Endodermal cell (in vitro differentiated cells): Measurements from ENCODE around the gene FAM177B. TPM values are rescaled to one million over a fixed set of nuclear protein-coding genes. Genes with fewer than 3 reads are reported as not detected.
"Not testable (repeated sequence)": the region's sequence is repeated elsewhere in the genome, so short reads cannot be mapped to it uniquely, and the experiment has no call there.

Source experiments
- DNase-seq: peaks from one replicate; pipeline ENCODE4 v3.0.0-alpha.2; 2017
- H3K27ac ChIP-seq: 2 replicates; pipeline ENCODE4 v1.5.1; 2013; ENCODE audit warnings: mild to moderate bottlenecking, low read depth, low read length, moderate library complexity
- H3K27me3 ChIP-seq: 2 replicates; pipeline ENCODE4 v1.6.1; 2013; ENCODE audit warnings: mild to moderate bottlenecking, low read length, moderate library complexity; ENCODE audit not compliant: insufficient read depth, control insufficient read depth, poor library complexity, severe bottlenecking
- H3K36me3 ChIP-seq: 2 replicates; pipeline ENCODE4 v1.7.0; 2013; ENCODE audit warnings: mild to moderate bottlenecking, low read length, moderate library complexity; ENCODE audit not compliant: control insufficient read depth, insufficient read depth
- H3K4me1 ChIP-seq: one replicate; pipeline ENCODE4 v1.7.0; 2013; ENCODE audit warnings: low read length; ENCODE audit not compliant: control insufficient read depth, insufficient read depth
- H3K4me3 ChIP-seq: 2 replicates; pipeline ENCODE4 v1.5.1; 2013; ENCODE audit warnings: mild to moderate bottlenecking, low read length, moderate library complexity
- H3K9ac ChIP-seq: 2 replicates; pipeline ENCODE4 v1.6.1; 2013; ENCODE audit warnings: mild to moderate bottlenecking, low read length, moderate library complexity; ENCODE audit not compliant: poor library complexity, severe bottlenecking; ENCODE audit errors: extremely low read depth
- H3K9me3 ChIP-seq: 2 replicates; pipeline ENCODE4 v1.6.1; 2013; ENCODE audit warnings: mild to moderate bottlenecking, low read length, moderate library complexity; ENCODE audit not compliant: control insufficient read depth
- H3K27ac Mint-ChIP-seq: 2 replicates; pipeline ENCODE4 v1.8.0; 2020; ENCODE audit warnings: mixed read lengths
- H3K27me3 Mint-ChIP-seq: 2 replicates; pipeline ENCODE4 v1.8.0; 2021; ENCODE audit warnings: mild to moderate bottlenecking, mixed read lengths; ENCODE audit not compliant: insufficient read depth
- H3K36me3 Mint-ChIP-seq: 2 replicates; pipeline ENCODE4 v1.8.0; 2020; ENCODE audit warnings: low read depth, mixed read lengths
- H3K4me1 Mint-ChIP-seq: 2 replicates; pipeline ENCODE4 v1.8.0; 2020; ENCODE audit warnings: mixed read lengths
- H3K4me3 Mint-ChIP-seq: 2 replicates; pipeline ENCODE4 v1.8.0; 2020; ENCODE audit warnings: mild to moderate bottlenecking, moderate library complexity, mixed read lengths
- H3K9me3 Mint-ChIP-seq: 2 replicates; pipeline ENCODE4 v1.8.0; 2020; ENCODE audit warnings: mild to moderate bottlenecking, mixed read lengths
- WGBS, 2 experiments: methylation state at CpG; one replicate each; pipeline versions ENCODE4 v1.1.5 to v1.1.7; 2013; ENCODE audit warnings: missing lambda C conversion rate in 2 of 2, mixed read lengths in 1 of 2; ENCODE audit not compliant: insufficient coverage in 1 of 2, insufficient read length in 1 of 2; 5-methylcytosine and 5-hydroxymethylcytosine counted together
- total RNA-seq, 2 donors: library from RNA; stranded (reverse); fragmentation: NEBNext Ultra II Directional in 1 of 2; extraction: Animal tissue kit (Norgen Biotek cat#: 25700) in 1 of 2; gene quantifications; 2 replicates in 1 of 2; 3 replicates in 1 of 2; pipeline ENCODE4 v1.2.1, GENCODE V29; 2021
- TF ChIP-seq, protein P1 (sequence below): fragments of 200-600 bp; sonication (generic); conservative IDR thresholded peaks from 2 replicates; pipeline ENCODE4 v1.5.0; 2021; ENCODE audit warnings: antibody characterized with exemption, mild to moderate bottlenecking

FAM177B gene
- total RNA-seq, 2 donors from 2014 or later: not detected

DNA sequence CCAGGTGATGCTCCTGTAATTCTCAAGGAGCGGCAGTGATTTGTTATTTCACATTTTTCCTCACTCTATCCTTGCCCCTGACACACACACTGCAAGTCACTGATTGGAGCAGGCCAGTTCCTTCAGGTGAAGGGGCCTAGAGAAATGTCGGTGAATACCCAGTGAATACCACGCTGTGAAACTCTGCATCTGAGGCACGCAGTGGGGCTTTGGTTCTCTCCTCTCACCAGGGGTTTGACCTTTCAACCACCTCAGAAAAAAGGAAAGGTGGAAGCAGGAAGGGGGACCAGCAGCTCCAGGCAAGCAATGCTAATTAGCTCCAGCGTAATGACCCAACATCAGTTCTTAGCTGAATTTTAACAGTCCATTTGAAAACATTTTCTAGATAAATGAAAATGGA, 532 bp upstream of the FAM177B start:
- Mint-ChIP-seq H3K27me3 (no peaks in the 10 kb centered on the region), H3K27ac (peak overlapping the region; percentile 28), H3K4me1 (peaks cover 5% of the 10 kb centered on the region), H3K4me3 (no peak overlapping the region), H3K9me3 (no peaks in the 10 kb centered on the region), H3K36me3 (peaks cover 19% of the 10 kb centered on the region)
- peaks cover 27% of the 10 kb centered on the region for H3K36me3 ChIP-seq
- H3K4me1 ChIP-seq: no peaks in the 10 kb centered on the region
- no peaks in the 10 kb centered on the region for H3K9me3 ChIP-seq
- H3K27me3 ChIP-seq: no peaks in the 10 kb centered on the region
- H3K9ac ChIP-seq: no peak overlapping the region
- H3K27ac ChIP-seq: no peak overlapping the region
- H3K4me3 ChIP-seq: no peak overlapping the region
- TF ChIP-seq, protein P1, sequence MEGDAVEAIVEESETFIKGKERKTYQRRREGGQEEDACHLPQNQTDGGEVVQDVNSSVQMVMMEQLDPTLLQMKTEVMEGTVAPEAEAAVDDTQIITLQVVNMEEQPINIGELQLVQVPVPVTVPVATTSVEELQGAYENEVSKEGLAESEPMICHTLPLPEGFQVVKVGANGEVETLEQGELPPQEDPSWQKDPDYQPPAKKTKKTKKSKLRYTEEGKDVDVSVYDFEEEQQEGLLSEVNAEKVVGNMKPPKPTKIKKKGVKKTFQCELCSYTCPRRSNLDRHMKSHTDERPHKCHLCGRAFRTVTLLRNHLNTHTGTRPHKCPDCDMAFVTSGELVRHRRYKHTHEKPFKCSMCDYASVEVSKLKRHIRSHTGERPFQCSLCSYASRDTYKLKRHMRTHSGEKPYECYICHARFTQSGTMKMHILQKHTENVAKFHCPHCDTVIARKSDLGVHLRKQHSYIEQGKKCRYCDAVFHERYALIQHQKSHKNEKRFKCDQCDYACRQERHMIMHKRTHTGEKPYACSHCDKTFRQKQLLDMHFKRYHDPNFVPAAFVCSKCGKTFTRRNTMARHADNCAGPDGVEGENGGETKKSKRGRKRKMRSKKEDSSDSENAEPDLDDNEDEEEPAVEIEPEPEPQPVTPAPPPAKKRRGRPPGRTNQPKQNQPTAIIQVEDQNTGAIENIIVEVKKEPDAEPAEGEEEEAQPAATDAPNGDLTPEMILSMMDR: no peak
- peak; percentile 86 for DNase-seq
- 38% methylated on average over 5 of the region's 5 CpGs; no CpG with 5 or more reads in 1 of the 2 experiments for WGBS, 2 experiments

DNA sequence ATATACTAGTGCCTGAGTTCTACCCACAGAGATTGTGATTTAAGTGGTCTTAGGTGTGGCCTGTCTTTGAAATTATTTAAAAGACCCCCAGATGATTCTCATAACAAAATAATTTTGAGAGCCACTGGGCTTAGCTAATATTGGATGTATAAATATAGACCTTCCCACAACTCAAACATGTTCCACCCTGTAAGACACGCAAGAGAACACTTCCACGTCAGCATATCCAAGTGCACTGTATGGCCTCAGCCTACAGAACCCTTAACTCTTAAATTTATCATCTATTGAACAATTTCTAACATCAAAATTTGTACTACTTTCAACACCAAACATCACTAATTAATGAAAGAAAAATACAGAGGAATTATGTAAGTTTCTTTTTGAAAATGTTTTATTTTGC, 2.5 kb downstream of the FAM177B start:
- Mint-ChIP-seq H3K4me1 (peaks cover 5% of the 10 kb centered on the region), H3K9me3 (no peaks in the 10 kb centered on the region), H3K27ac (no peak overlapping the region), H3K4me3 (no peak overlapping the region), H3K27me3 (no peaks in the 10 kb centered on the region), H3K36me3 (peaks cover 2% of the 10 kb centered on the region)
- H3K9me3 ChIP-seq: no peaks in the 10 kb centered on the region
- no peak overlapping the region for H3K4me3 ChIP-seq
- TF ChIP-seq, protein P1: no peak
- no peak overlapping the region for H3K27ac ChIP-seq
- 90% methylated on average over 2 of the region's 2 CpGs; no CpG with 5 or more reads in 1 of the 2 experiments for WGBS, 2 experiments
- H3K9ac ChIP-seq: no peak overlapping the region
- H3K4me1 ChIP-seq: no peaks in the 10 kb centered on the region
- no peaks in the 10 kb centered on the region for H3K27me3 ChIP-seq
- peaks cover 4% of the 10 kb centered on the region for H3K36me3 ChIP-seq
- DNase-seq: no peak

DNA sequence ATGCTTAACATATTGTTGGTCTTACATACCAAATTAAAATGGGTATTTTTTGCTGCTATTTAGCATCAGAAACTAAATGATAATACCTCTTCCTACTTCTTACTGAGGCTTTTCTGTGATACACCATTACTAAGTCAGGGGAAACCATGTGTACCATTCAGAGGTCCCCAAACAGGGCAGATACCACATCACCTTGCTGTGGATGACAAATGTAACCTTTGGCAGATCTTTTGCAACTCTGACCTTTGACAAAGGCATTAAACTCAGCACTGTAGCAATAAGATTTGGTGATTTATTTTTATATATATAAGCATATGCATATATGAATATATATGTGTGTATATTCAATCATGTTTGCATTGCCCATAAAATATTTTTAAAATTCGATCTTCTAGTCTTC, 2.9 kb downstream of the FAM177B start:
- Histone ChIP-seq H3K27ac (no peak overlapping the region), H3K4me3 (no peak overlapping the region), H3K9ac (no peak overlapping the region), H3K36me3 (no peaks in the 10 kb centered on the region), H3K27me3 (no peaks in the 10 kb centered on the region), H3K4me1 (no peaks in the 10 kb centered on the region), H3K9me3 (no peaks in the 10 kb centered on the region)
- DNase-seq: no peak
- Mint-ChIP-seq H3K4me1 (peaks cover 5% of the 10 kb centered on the region), H3K9me3 (no peaks in the 10 kb centered on the region), H3K36me3 (no peaks in the 10 kb centered on the region), H3K27ac (no peak overlapping the region), H3K4me3 (no peak overlapping the region), H3K27me3 (no peaks in the 10 kb centered on the region)
- TF ChIP-seq, protein P1: no peak
- WGBS, 2 experiments: no CpG with 5 or more reads among the region's 1 CpG

DNA sequence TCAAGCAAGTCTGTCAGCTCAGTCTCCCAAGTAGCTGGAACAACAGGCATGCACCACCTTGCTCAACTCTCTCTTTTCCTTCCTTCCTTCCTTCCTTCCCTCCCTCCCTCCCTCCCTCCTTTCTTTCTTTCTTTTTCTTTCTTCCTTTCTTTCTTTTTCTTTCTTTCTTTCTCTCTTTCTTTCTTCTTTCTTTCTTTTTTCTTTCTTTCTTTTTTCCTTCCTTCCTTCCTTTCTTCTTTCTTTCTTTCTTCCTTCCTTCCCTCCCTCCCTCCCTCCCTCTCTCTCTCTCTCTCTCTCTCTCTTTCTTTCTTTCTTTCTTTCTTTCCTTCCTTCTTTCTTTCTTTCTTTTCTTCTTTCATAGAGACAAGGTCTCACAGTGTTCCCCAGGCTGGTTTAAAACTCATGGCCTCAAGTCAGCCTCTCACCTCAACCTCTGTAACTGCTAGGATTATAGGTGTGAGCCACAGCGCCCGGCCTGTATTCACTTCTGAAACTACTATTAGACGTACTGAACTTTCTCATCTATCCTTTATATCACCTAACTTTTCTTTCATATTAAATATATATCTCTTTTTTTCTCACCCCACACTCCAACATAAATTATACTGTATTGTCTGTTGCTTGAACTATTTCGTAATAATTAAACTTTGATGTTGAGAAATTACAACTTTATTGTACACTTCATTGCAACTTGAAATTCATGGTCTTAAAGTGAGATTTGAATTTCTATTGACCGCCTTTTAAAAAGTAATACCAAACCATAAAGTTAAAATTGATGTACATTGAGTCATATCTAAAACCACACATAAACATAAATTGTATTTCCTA, 4.8 kb downstream of the FAM177B start:
- not testable (repeated sequence) for H3K27me3 ChIP-seq, H3K4me1 ChIP-seq, H3K4me3 Mint-ChIP-seq, H3K27me3 Mint-ChIP-seq, H3K4me1 Mint-ChIP-seq, H3K9me3 ChIP-seq, H3K4me3 ChIP-seq, H3K36me3 Mint-ChIP-seq, H3K9me3 Mint-ChIP-seq, H3K27ac Mint-ChIP-seq, DNase-seq, H3K9ac ChIP-seq, H3K36me3 ChIP-seq, H3K27ac ChIP-seq
- 83 to 100% methylated on average over 2 to 5 of the region's 5 CpGs for WGBS, 2 experiments
